Measurements from ENCODE around the gene FBXO38.
A peak's percentile ranks its signal among the peaks of the same experiment; 100 is the strongest.

FBXO38 gene

DNA sequence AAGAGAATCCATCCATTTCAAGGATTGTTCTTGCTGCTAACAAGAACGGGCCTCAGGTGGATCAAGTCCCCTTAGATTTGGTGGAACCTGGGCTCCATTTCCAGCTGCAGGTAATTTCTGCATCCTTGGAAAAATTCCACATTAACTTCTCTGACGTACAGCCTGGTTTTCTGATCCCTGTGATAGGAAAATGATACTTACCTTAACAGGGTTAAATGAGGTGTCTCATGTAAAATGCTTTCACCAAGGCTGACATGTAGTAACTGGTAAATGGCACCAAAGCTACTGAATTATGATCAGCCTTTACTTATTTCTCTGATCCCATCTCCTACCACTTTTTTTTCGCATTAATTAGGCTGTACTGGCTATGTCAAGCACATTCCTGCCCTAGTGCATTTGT, 93.7 kb downstream of the FBXO38 start:
- no peak for DNase-seq

DNA sequence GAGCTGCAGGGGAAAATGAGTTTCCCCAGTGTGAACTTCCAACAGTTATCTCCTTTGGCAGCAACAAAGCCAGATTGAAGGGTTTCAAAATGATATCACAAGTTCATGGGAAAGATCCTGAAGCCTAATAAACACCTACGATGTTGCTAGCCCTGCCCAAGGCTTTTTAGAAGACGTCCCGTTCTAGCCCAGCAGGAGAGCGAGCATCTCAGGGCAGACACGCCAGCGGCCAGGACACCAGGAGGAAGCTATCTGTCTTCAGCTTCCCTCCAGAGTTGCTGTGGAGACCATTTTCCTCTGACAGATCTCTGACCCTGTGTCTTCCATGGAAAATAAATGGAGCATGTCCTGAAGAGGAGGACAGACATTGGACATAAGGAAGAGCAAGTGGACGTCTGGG, 98.4 kb downstream of the FBXO38 start:
- no peak for DNase-seq

DNA sequence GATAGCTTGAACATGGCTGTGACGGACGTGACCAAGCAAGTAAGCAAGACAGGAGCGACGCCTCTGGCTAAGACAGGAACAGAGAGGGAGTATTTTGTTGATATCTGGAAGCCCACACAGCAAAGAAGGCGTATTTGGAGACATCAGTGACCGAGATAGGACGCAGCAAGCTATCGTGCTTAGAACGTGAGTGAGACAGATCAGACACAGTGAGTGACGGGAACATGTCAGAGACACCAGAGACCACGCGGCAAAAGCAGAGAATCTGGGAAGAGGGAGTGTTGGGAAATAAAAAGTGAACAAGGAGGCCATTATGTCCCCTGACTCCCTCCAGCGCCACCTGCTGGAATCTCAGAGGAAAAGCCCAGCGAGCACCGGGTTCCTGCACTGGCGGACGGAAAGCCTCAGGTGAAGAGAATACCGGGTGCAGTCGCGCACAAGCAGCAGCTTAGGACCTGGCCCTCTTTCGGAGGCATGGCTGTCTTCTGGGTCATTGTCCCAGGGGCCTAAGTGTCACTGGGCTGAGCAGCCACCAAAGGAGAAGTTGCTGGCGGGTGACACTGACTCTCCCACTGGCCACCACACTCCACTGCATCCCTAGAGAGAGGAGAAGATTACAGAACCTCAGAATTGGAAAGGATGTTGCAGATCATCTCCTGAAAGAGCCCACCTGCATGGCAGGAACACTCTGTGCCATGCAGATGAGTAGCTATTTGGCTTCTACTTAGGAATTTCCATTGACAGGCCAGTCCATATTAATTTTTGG, 99.1 kb downstream of the FBXO38 start:
- peak; percentile 27 for DNase-seq

DNA sequence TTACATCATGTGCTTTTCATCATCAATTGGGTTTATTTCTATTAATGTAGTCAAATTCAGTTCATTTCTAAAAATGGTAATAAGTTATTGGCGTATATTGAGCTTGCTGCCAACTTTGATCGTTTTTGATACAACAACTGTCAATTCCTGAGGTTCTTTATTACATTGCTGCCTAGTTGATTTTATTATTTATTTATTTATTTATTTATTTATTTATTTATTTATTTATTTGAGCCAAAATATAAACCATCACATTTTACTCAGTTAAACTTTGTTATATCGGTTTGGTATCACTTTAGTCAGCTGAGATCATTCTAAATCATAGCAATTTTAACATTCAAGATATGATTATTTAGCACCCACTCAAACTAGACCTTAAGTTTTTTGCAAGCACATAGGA, 100.0 kb downstream of the FBXO38 start:
- no peak for DNase-seq

DNA sequence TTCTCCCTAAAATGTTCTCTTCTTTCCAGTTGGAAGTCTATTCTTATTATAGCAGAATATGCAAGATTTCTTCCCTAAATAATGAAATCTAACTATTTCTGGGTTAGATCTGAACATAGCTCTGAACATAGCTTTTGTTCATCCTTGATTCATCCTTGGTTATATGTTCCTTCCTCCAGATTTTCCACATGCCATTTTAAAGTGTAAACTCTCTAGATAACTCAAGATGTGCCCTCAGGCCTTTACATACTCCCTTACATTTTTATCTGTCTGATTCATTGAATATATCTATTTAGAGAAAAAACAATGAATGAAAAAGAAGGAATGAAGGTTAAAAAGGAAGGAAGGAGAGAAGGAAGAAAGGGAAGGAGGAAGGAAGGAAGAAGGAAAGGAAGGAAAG, 100.9 kb downstream of the FBXO38 start:
- no peak for DNase-seq

DNA sequence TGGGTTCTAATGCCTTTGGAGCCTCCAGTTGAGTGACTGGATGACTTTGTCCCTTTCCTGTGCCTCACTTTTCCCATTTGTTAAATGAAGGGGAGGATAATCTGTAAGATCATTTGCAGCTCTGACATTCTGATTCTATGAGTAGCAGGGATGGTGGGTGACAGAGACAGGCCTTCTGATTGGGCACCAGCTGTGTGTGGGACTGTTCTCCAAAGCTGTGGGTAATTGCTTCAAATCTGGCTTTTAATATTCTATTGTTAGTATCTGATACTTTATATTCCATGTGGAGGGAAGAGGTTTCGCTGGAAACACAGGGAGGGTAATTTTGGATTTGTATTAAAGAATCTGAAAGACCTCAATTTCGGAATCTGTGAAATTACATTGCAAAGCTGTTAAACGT, 102.7 kb downstream of the FBXO38 start:
- DNase-seq, result no peak

DNA sequence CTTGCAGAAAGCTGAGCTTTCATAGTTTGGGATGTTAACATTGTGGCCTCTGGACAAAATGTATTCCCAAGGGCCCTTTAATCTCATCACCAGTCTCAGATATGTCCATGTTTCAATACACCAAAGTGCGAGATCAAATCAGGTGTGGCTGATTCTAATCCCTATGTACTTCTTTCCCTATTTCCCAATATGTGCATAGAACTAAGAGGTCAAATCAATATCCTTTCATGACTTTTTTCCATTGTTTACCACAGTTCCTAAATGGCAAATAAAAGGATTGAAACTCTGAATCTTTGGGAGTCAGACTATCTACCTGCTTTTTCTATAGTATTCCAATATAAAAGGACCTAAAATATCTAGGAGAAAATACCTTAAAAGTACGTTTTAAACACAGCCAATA, 105.0 kb downstream of the FBXO38 start:
- DNase-seq, result no peak

DNA sequence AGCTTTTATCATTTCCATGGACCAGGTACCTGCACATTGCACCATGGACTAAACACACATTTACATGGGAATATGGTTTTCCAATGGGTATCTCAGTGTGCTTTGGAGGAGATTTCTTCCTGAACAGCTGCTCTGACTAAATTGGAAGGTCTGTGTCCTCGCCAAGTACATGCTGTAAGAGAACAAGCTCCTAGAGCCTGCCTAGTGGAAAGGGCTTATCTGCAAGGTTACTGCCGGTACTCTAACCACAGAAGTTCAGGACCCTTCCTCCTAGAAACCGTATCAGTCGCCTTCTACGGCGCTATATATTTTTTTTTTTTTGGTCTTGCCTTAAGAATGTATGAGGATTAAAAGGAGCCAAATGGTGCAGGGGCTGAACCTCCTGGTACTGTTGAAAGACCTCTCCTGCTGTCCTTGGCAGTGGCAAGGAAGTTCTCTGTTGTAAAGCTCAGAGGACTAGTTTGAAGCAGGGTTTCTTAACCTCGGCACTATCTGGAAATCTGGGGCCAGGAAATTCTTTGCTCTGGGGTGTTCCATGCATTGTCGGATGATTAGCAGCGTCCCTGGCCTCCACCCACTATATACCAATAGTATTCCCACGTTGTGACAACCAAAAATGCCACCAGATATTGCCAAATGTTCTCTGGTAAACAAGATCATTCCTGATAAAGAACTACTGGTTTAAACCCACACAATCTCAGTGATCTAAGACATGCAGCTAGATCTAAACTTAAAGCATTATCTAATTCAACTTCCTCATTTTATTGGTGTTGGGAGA, 107.4 kb downstream of the FBXO38 start:
- peak; percentile 36 for DNase-seq

DNA sequence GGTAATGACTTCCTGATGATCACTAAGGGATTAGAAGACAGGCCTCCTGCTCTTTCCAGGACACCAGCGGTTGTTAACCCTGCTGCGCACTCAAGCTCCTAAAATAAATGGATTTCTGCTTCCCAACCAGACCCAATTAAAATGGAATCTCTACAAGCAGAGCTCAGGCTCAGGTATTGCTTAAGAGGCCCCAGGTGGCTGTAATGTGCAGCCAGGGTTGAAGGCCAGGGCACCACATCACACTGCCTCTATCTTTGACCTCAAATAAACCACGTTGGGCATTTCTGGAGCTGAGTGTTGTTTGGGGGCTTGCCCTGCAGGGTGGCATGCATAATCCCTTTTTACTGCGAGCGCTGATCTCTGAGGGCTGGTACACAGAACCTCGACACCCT, 108.0 kb downstream of the FBXO38 start:
- DNase-seq, result no peak

DNA sequence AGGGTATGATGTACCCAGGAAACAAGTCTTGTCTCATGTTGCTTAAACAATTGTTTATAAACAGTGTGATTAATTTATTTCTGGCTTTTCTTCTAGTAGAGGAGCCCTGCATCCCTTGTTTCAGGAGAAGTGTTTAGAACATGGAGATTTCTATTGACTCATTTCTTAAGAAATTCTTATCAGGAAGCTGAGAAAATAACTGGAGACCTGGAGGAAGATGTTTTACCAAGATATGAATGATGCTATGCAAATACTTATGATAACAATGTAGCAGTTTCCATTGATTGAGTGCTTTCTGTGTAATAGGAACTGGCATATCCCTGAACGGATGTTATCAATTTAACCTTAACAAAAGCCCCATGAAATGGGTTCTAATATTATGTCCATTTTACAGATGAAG, 108.6 kb downstream of the FBXO38 start:
- DNase-seq, result no peak
